CD4-positive, alpha-beta memory T cell (primary cell): ENCODE measurements around the gene GLG1. TPM values are rescaled to one million over a fixed set of nuclear protein-coding genes. Genes with fewer than 3 reads are reported as not detected.

Source experiments
- CTCF ChIA-PET: fragments of 350-600 bp; sonication (Branson Sonifier 250); formaldehyde crosslinking; loops from one replicate; lab custom pipeline; 2021; ENCODE audit warnings: inconsistent platforms; ENCODE audit not compliant: partially characterized antibody; lab: Charles Lee
- POLR2A ChIA-PET: fragments of 350-600 bp; sonication (Branson Sonifier 250); formaldehyde crosslinking; loops from one replicate; lab custom pipeline; 2021; ENCODE audit not compliant: partially characterized antibody; lab: Charles Lee
- DNase-seq, 5 donors: peaks; one replicate each; pipeline versions ENCODE4 v3.0.0 to v3.0.0-alpha.2; 2020 to 2022; ENCODE audit warnings: mixed read lengths in 1 of 5
- H3K27ac ChIP-seq: one replicate; pipeline ENCODE4 v1.7.0; 2013; ENCODE audit warnings: low read depth, low read length
- H3K27me3 ChIP-seq: 2 replicates; pipeline ENCODE4 v1.7.0; 2013; ENCODE audit warnings: mild to moderate bottlenecking, low read length, moderate library complexity; ENCODE audit not compliant: insufficient read depth
- H3K36me3 ChIP-seq: 2 replicates; pipeline ENCODE4 v1.7.0; 2013; ENCODE audit warnings: mild to moderate bottlenecking, low read length, moderate library complexity; ENCODE audit not compliant: insufficient read depth
- H3K4me1 ChIP-seq: 2 replicates; pipeline ENCODE4 v1.7.0; 2013; ENCODE audit warnings: mild to moderate bottlenecking, low read length, moderate library complexity; ENCODE audit not compliant: insufficient read depth
- H3K4me3 ChIP-seq, 2 donors: one replicate each; pipeline ENCODE4 v1.7.0; 2013; ENCODE audit warnings: low read length in 2 of 2, mild to moderate bottlenecking in 1 of 2
- H3K9me3 ChIP-seq, 2 donors: one replicate each; pipeline ENCODE4 v1.7.0; 2013; ENCODE audit warnings: low read length in 2 of 2, control low read depth in 1 of 2; ENCODE audit not compliant: control insufficient read depth in 1 of 2
- H3K27ac Mint-ChIP-seq, 7 donors: one replicate each; pipeline ENCODE4 v1.8.0; 2020 to 2021; ENCODE audit warnings: mixed read lengths in 7 of 7, mild to moderate bottlenecking in 6 of 7, inconsistent platforms in 3 of 7, moderate library complexity in 3 of 7
- H3K27me3 Mint-ChIP-seq, 2 donors: one replicate each; pipeline ENCODE4 v1.8.0; 2020 to 2021; ENCODE audit warnings: mixed read lengths in 2 of 2
- H3K36me3 Mint-ChIP-seq, 2 donors: one replicate each; pipeline ENCODE4 v1.8.0; 2020 to 2021; ENCODE audit warnings: mixed read lengths in 2 of 2, inconsistent platforms in 1 of 2, mild to moderate bottlenecking in 1 of 2
- H3K4me1 Mint-ChIP-seq, 4 donors: one replicate each; pipeline ENCODE4 v1.8.0; 2020 to 2021; ENCODE audit warnings: mixed read lengths in 4 of 4, mild to moderate bottlenecking in 1 of 4
- H3K4me3 Mint-ChIP-seq, 8 donors: one replicate each; pipeline ENCODE4 v1.8.0; 2020 to 2021; ENCODE audit warnings: mixed read lengths in 8 of 8, mild to moderate bottlenecking in 7 of 8, moderate library complexity in 6 of 8, inconsistent platforms in 3 of 8
- H3K9me3 Mint-ChIP-seq, 8 donors: one replicate each; pipeline ENCODE4 v1.8.0; 2020 to 2021; ENCODE audit warnings: mixed read lengths in 8 of 8, mild to moderate bottlenecking in 5 of 8, inconsistent platforms in 3 of 8, moderate library complexity in 1 of 8
- intact Hi-C: fragments of 100-400 bp; cut with micrococcal nuclease; formaldehyde crosslinking; loops from one replicate; pipeline ENCODE4 v1.15.1; 2023
- polyA plus RNA-seq, 2 donors: library from polyadenylated mRNA; unstranded; fragments of 300-500 nt; fragmentation: Illumina TruSeq; gene quantifications; one replicate each; pipeline ENCODE4 v1.2.3, GENCODE V29; 2021
- total RNA-seq, 2 experiments: library from RNA; stranded (reverse); gene quantifications; one replicate each; pipeline ENCODE4 v1.2.3, GENCODE V29; 2021

Gene GLG1
- total and polyA plus RNA-seq, 4 experiments from 2014 or later = 121 to 209 (median 175) TPM

DNA sequence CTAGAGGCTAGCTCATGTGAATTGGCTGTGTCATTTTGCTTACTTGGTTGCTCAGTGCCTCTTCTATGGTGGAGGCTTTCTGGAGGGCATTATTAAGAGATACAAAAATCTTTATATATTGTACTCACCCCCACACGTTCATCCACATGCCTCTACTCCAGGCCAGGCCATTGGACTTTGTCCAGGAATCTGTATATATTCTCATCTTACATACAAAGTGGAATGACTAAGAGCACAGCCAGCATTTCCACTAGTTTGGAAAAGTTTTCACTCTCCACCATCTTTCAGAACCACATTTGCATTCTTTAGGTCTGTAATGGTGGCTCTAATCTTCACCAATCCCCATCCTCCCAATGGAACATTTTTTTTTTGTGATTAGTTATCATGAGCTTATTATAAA, 4.8 kb upstream of the GLG1 start:
- no peaks in the 10 kb centered on the region for H3K36me3 ChIP-seq
- Mint-ChIP-seq H3K27ac (no peak overlapping the region), H3K4me1 (peaks cover 18 to 34% (median 26%) of the 10 kb centered on the region in 4 donors), H3K27me3 (no peaks in the 10 kb centered on the region), H3K36me3 (peaks cover 2 to 5% of the 10 kb centered on the region in 2 donors), H3K9me3 (no peaks in the 10 kb centered on the region), H3K4me3 (no peak overlapping the region)
- CTCF ChIA-PET = interaction anchor here (1.1 to 4.8 kb wide), 4 partner anchors 11 to 99 kb away, joined by 3 to 22 read pairs (median 3); no protein-coding TSS in a partner anchor
- H3K27me3 ChIP-seq = no peaks in the 10 kb centered on the region
- no peak overlapping the region for H3K27ac ChIP-seq
- intact Hi-C loops = no loop called here
- POLR2A ChIA-PET = no interaction called here
- no peak for DNase-seq
- peaks cover 33% of the 10 kb centered on the region for H3K4me1 ChIP-seq
- no peaks in the 10 kb centered on the region for H3K9me3 ChIP-seq
- H3K4me3 ChIP-seq = no peak overlapping the region

DNA sequence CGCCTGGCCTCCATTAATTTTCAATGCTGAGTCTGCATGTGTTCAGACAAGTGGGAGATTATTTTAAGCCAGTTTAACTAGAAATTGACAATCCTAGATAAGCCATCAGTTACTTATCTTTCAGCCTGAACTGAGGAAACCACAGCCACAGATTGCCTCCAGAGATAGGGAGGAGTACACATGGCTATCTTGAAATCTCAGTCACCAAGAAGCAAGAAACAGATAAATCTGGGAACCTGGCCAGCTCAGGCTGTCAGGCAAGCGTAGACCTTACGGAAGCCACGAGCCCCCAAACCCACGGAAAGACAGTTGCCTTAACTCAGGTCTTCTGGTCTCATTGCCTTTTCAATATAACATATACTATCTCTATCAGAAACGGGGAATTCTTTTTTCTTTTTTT, 2.0 kb upstream of the GLG1 start:
- no peaks in the 10 kb centered on the region for H3K27me3 Mint-ChIP-seq
- H3K36me3 Mint-ChIP-seq = peaks cover 5 to 15% of the 10 kb centered on the region in 2 donors
- H3K27ac Mint-ChIP-seq = peak overlapping the region; percentile 80 to 93 (median 92)
- Histone ChIP-seq H3K4me3 (no peak overlapping the region), H3K9me3 (no peaks in the 10 kb centered on the region), H3K27me3 (no peaks in the 10 kb centered on the region), H3K4me1 (peaks cover 54% of the 10 kb centered on the region), H3K36me3 (no peaks in the 10 kb centered on the region), H3K27ac (no peak overlapping the region)
- peak overlapping the region; percentile 62 to 98 (median 72) for H3K4me3 Mint-ChIP-seq
- ChIA-PET CTCF (interaction anchor here (2.0 to 4.8 kb wide), 2 partner anchors 14 to 16 kb away, joined by 10 to 22 read pairs; no protein-coding TSS in a partner anchor), POLR2A (interaction anchor here (0.6 to 3.6 kb wide), 3 partner anchors 11 to 166 kb away, joined by 4 to 14 read pairs (median 5); no protein-coding TSS in a partner anchor)
- peaks cover 34 to 59% (median 44%) of the 10 kb centered on the region in 4 donors for H3K4me1 Mint-ChIP-seq
- peak; percentile 69 to 90 (median 82) for DNase-seq
- intact Hi-C loops = loop anchor here (5.0 to 10.0 kb wide), 2 partner anchors 538 to 956 kb away; partner anchors contain the start of genes GABARAPL2 and ZFP1
- no peaks in the 10 kb centered on the region for H3K9me3 Mint-ChIP-seq

DNA sequence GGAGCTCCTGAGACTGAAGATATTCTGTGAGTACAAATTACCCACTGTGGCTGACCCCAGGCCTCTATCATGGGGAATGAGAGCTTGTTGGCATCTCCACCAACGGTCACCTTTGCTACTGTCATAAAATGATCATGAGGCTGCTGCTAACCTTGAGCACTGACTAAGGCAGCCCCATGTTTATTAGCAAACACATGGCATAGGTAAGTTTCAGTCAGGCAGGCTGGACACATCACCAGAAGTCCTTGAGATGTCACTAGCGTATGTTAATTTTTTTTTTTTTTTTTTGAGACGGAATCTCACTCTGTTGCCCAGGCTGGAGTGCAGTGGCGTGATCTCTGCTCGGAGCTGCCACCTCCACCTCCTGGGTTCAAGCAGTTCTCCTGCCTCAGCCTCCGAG, 1.5 kb upstream of the GLG1 start:
- no peak for DNase-seq
- POLR2A ChIA-PET = interaction anchor here (0.6 to 3.6 kb wide), 7 partner anchors 11 to 165 kb away, joined by 4 to 34 read pairs (median 10); partner anchors contain the start of gene RFWD3
- CTCF ChIA-PET = interaction anchor here (2.0 to 4.8 kb wide), 2 partner anchors 14 to 17 kb away, joined by 10 to 22 read pairs; no protein-coding TSS in a partner anchor
- Histone ChIP-seq H3K4me1 (peaks cover 60% of the 10 kb centered on the region), H3K9me3 (no peaks in the 10 kb centered on the region), H3K36me3 (no peaks in the 10 kb centered on the region), H3K27ac (no peak overlapping the region), H3K4me3 (no peak overlapping the region), H3K27me3 (no peaks in the 10 kb centered on the region)
- intact Hi-C loops = loop anchor here (5.0 to 10.0 kb wide), 2 partner anchors 539 to 956 kb away; partner anchors contain the start of genes GABARAPL2 and ZFP1
- Mint-ChIP-seq H3K27me3 (no peaks in the 10 kb centered on the region), H3K4me3 (peak overlapping the region; percentile 62 to 98 (median 86)), H3K4me1 (peaks cover 39 to 64% (median 49%) of the 10 kb centered on the region in 4 donors), H3K9me3 (no peaks in the 10 kb centered on the region), H3K27ac (peak overlapping the region; percentile 57 to 98 (median 92)), H3K36me3 (peaks cover 8 to 15% of the 10 kb centered on the region in 2 donors)

DNA sequence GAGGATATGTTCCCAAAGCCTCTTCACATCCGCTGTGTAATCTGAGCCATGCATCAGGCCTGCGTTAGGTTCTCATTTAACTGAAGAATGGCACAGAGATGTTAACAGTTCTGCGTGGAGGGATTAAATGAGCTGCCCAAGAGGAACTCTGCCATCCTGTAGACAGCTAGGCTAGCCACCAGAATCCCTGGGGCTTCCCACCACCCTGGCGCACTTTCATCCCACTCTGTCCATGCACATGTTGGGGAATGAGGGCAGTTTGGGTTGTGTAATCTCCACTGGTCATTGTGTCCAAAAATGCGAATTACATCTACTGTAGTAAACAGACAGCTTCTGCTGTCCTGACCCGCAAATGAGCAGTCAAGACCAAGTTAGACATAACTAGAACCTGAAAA, 1.0 kb upstream of the GLG1 start:
- no peak for DNase-seq
- Histone ChIP-seq H3K27ac (no peak overlapping the region), H3K36me3 (no peaks in the 10 kb centered on the region), H3K4me3 (no peak overlapping the region), H3K9me3 (no peaks in the 10 kb centered on the region), H3K27me3 (no peaks in the 10 kb centered on the region), H3K4me1 (peaks cover 64% of the 10 kb centered on the region)
- Mint-ChIP-seq H3K36me3 (peaks cover 9 to 15% of the 10 kb centered on the region in 2 donors), H3K4me1 (peaks cover 40 to 69% (median 53%) of the 10 kb centered on the region in 4 donors), H3K4me3 (peak overlapping the region; percentile 39 to 98 (median 93)), H3K27me3 (no peaks in the 10 kb centered on the region), H3K9me3 (no peaks in the 10 kb centered on the region), H3K27ac (peak overlapping the region; percentile 57 to 98 (median 76))
- intact Hi-C loops = loop anchor here (1.0 to 10.0 kb wide), 8 partner anchors 9 to 1015 kb away; partner anchors contain the start of genes ADAT1, GABARAPL2, PSMD7 and RFWD3
- ChIA-PET CTCF (interaction anchor here (2.0 to 4.8 kb wide), 2 partner anchors 15 to 17 kb away, joined by 10 to 22 read pairs; no protein-coding TSS in a partner anchor), POLR2A (interaction anchor here (0.9 to 3.6 kb wide), 8 partner anchors 10 to 173 kb away, joined by 3 to 34 read pairs (median 9); partner anchors contain the start of gene RFWD3)

DNA sequence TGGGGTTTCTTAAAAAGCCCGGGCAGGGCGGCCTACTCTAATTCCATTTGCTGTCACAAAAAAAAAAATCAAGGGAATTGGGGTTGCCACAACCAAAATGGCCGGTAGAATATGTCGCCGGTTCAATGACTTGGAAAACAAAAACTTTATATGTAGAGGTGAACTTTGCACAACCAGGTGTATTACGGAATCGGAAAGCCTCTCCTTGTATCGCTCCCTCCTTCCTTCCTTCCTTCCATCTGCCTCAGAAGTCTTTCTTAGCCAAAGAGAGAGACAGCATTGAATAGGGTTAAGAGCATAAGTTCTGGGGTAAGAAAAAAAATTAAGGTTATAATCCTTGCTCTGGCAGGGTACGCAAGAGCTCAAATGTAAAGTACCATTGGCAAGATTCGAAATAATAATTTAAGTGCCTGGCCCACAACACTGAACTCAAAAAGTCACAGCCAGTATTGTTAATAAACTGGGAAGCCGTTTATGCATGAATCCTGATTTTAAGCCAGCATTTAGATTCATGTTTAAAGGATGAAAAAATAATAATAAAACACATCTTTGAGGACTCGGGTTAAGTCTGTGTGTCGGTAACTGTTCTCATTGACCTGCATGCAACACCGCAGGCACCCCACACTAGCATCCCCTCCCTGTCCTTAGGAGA, 522 bp upstream of the GLG1 start:
- H3K9me3 Mint-ChIP-seq = no peaks in the 10 kb centered on the region
- peaks cover 9 to 15% of the 10 kb centered on the region in 2 donors for H3K36me3 Mint-ChIP-seq
- H3K4me3 Mint-ChIP-seq = peak overlapping the region; percentile 89 to 99 (median 96)
- ChIA-PET CTCF (interaction anchor here (1.0 to 4.8 kb wide), 5 partner anchors 15 to 256 kb away, joined by 3 to 22 read pairs (median 3); no protein-coding TSS in a partner anchor), POLR2A (interaction anchor here (0.9 to 3.6 kb wide), 19 partner anchors 9 to 306 kb away, joined by 3 to 34 read pairs (median 6); partner anchors contain the start of genes MLKL and RFWD3)
- Histone ChIP-seq H3K4me1 (peaks cover 70% of the 10 kb centered on the region), H3K27me3 (no peaks in the 10 kb centered on the region), H3K36me3 (no peaks in the 10 kb centered on the region), H3K4me3 (peak overlapping the region; percentile 52 to 91), H3K9me3 (no peaks in the 10 kb centered on the region), H3K27ac (peak overlapping the region; percentile 95)
- peak overlapping the region; percentile 79 to 99 (median 91) for H3K27ac Mint-ChIP-seq
- peaks cover 44 to 73% (median 57%) of the 10 kb centered on the region in 4 donors for H3K4me1 Mint-ChIP-seq
- no peak for DNase-seq
- intact Hi-C loops = loop anchor here (1.0 to 10.0 kb wide), 8 partner anchors 8 to 1015 kb away; partner anchors contain the start of genes ADAT1, GABARAPL2, PSMD7 and RFWD3
- no peaks in the 10 kb centered on the region for H3K27me3 Mint-ChIP-seq

DNA sequence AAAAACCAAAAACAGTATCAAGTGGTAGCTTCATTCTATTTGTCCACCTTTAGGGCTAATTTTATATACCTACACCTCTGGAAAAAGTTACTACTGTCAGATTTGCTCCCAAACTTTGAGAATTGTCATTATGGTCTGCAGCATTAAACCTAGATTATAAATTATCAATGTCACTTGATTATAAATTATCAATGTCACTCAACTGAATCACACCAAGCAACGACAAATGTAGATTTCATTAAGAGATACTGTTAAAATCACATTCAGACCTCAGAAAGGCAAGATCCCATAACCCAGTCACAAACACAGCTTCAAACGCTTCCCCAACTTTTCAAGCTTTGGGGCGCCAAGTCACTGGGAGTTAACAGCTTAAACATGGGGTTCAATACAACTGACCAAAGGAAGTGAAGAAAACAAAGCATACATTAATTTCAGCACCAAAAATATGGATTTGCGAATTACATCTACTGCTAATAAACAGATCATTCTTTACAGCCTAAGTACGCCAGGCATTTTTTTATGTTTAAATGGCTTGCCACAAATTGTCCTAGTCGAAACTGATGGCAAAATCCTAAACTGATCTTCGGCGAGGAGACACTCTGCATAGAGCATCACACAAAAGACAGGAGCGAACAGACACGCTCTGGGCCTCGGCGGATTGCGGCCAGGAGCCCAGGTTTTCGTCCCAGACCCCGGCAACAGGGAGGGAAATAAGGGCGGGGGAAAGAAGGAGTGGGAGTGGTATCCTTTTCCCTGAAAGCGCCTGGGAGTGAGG, 981 bp downstream of the GLG1 start:
- Histone ChIP-seq H3K27ac (peak overlapping the region; percentile 95), H3K9me3 (no peaks in the 10 kb centered on the region), H3K36me3 (no peaks in the 10 kb centered on the region), H3K4me1 (peaks cover 85% of the 10 kb centered on the region), H3K4me3 (peak overlapping the region; percentile 49 to 91), H3K27me3 (no peaks in the 10 kb centered on the region)
- DNase-seq = no peak
- peak overlapping the region; percentile 82 to 99 (median 95) for H3K27ac Mint-ChIP-seq
- no peaks in the 10 kb centered on the region for H3K27me3 Mint-ChIP-seq
- intact Hi-C loops = loop anchor here (2.0 to 10.0 kb wide), 6 partner anchors 61 to 1017 kb away; partner anchors contain the start of genes ADAT1, GABARAPL2, PSMD7 and RFWD3
- peak overlapping the region; percentile 89 to 99 (median 96) for H3K4me3 Mint-ChIP-seq
- ChIA-PET POLR2A (interaction anchor here (0.8 to 3.6 kb wide), 17 partner anchors 11 to 379 kb away, joined by 3 to 34 read pairs (median 7); partner anchors contain the start of genes MLKL, RFWD3 and WDR59), CTCF (interaction anchor here (1.2 to 1.3 kb wide), 2 partner anchors 16 to 44 kb away, joined by 3 read pairs; no protein-coding TSS in a partner anchor)
- H3K9me3 Mint-ChIP-seq = no peaks in the 10 kb centered on the region
- H3K4me1 Mint-ChIP-seq = peaks cover 48 to 81% (median 67%) of the 10 kb centered on the region in 4 donors
- H3K36me3 Mint-ChIP-seq = peaks cover 9 to 16% of the 10 kb centered on the region in 2 donors
